Neural crest cell (in vitro differentiated cells): Measurements from ENCODE around the gene CRK. TPM values are rescaled to one million over a fixed set of nuclear protein-coding genes. Genes with fewer than 3 reads are reported as not detected.
A peak's percentile ranks its signal among the peaks of the same experiment; 100 is the strongest.

Experiments used
- DNase-seq: peaks from one replicate; pipeline ENCODE4 v3.0.0; 2021; ENCODE audit warnings: low read depth, mixed read lengths, low spot score
- H3K27ac Mint-ChIP-seq: one replicate; pipeline ENCODE4 v1.8.0; 2021; ENCODE audit warnings: mild to moderate bottlenecking, mixed read lengths; ENCODE audit not compliant: unreplicated experiment
- H3K27me3 Mint-ChIP-seq: 2 replicates; pipeline ENCODE4 v1.8.0; 2021; ENCODE audit warnings: low read depth, mild to moderate bottlenecking, mixed read lengths
- H3K36me3 Mint-ChIP-seq: 2 replicates; pipeline ENCODE4 v1.8.0; 2021; ENCODE audit warnings: low read depth, mild to moderate bottlenecking, mixed read lengths
- H3K4me1 Mint-ChIP-seq: 2 replicates; pipeline ENCODE4 v1.8.0; 2021; ENCODE audit warnings: mixed read lengths
- H3K4me3 Mint-ChIP-seq: one replicate; pipeline ENCODE4 v1.8.0; 2021; ENCODE audit warnings: mild to moderate bottlenecking, mixed read lengths
- H3K9me3 Mint-ChIP-seq: 2 replicates; pipeline ENCODE4 v1.8.0; 2021; ENCODE audit warnings: mixed read lengths
- CTCF ChIP-seq: fragments of 200-600 bp; sonication (generic); conservative IDR thresholded peaks from 2 replicates; pipeline ENCODE4 v1.5.0; 2021; ENCODE audit warnings: antibody characterized with exemption, mild to moderate bottlenecking
- total RNA-seq: library from RNA; stranded (reverse); gene quantifications from 2 replicates; pipeline ENCODE4 v1.2.1, GENCODE V29; 2021

CRK gene
- total RNA-seq, 1 donor from 2014 or later: 58.5 TPM

- TF ChIP-seq CTCF: no peak
- H3K27me3 Mint-ChIP-seq: peaks cover 9% of the 10 kb centered on the region
- DNase-seq: peak; percentile 50
- no peak overlapping the region for H3K27ac Mint-ChIP-seq
- H3K4me1 Mint-ChIP-seq: peaks cover 31% of the 10 kb centered on the region
- H3K9me3 Mint-ChIP-seq: no peaks in the 10 kb centered on the region
- H3K36me3 Mint-ChIP-seq: no peaks in the 10 kb centered on the region
- H3K4me3 Mint-ChIP-seq: peak overlapping the region; percentile 78
These were observed 34.8 kb upstream of the CRK start for GRCh38 chr17:1490643-1491442.

- Mint-ChIP-seq H3K36me3 (no peaks in the 10 kb centered on the region), H3K27ac (peak overlapping the region; percentile 83), H3K4me3 (peak overlapping the region; percentile 78), H3K9me3 (no peaks in the 10 kb centered on the region), H3K4me1 (peaks cover 38% of the 10 kb centered on the region), H3K27me3 (peaks cover 9% of the 10 kb centered on the region)
- no peak for TF ChIP-seq CTCF
- DNase-seq: no peak
These were observed 32.8 kb upstream of the CRK start for GRCh38 chr17:1488826-1489270.

GRCh38 chr17:1487939-1488825 is 32.1 kb upstream of the CRK start:
- peak overlapping the region; percentile 62 for H3K27ac Mint-ChIP-seq
- peak; percentile 16 for TF ChIP-seq CTCF
- H3K9me3 Mint-ChIP-seq: no peaks in the 10 kb centered on the region
- peak overlapping the region; percentile 82 for H3K4me3 Mint-ChIP-seq
- peaks cover 5% of the 10 kb centered on the region for H3K27me3 Mint-ChIP-seq
- no peaks in the 10 kb centered on the region for H3K36me3 Mint-ChIP-seq
- DNase-seq: peak; percentile 79
- H3K4me1 Mint-ChIP-seq: peaks cover 34% of the 10 kb centered on the region

GRCh38 chr17:1486802-1487695 is 31.0 kb upstream of the CRK start:
- no peak for DNase-seq
- H3K36me3 Mint-ChIP-seq: no peaks in the 10 kb centered on the region
- no peak for TF ChIP-seq CTCF
- H3K27ac Mint-ChIP-seq: no peak overlapping the region
- H3K4me1 Mint-ChIP-seq: peaks cover 28% of the 10 kb centered on the region
- no peaks in the 10 kb centered on the region for H3K9me3 Mint-ChIP-seq
- H3K4me3 Mint-ChIP-seq: peak overlapping the region; percentile 82
- peaks cover 2% of the 10 kb centered on the region for H3K27me3 Mint-ChIP-seq
